T follicular helper cell (primary cell): Measurements from ENCODE around the gene USP9X.
A peak's percentile ranks its signal among the peaks of the same experiment; 100 is the strongest.
"Not testable (repeated sequence)": the region's sequence is repeated elsewhere in the genome, so short reads cannot be mapped to it uniquely, and the experiment has no call there.

Experiments used
- DNase-seq: peaks from one replicate; pipeline ENCODE4 v3.0.0-alpha.2; 2020; ENCODE audit warnings: low read depth

Gene USP9X

GRCh38 chrX:41198410-41198809 is 113.2 kb downstream of the USP9X start:
- no peak for DNase-seq

DNA sequence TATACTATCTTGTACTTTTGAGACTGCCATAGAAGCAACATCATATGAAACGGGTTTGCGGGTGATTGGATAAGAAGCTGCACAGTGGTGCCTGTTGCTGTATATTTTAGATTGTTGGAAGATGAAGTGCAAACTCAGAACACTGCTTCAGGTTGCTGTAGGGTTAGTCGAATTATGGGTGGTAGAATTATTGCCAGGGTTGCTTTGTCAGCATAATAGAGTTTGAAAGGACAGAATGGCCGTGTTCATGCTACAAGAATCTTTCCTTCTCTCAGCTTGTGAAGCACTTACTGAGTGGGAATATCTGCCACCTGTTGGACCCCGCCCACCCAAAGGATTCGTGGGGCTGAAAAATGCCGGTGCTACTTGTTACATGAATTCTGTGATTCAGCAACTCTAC is 115.5 kb downstream of the USP9X start:
- DNase-seq: no peak

DNA sequence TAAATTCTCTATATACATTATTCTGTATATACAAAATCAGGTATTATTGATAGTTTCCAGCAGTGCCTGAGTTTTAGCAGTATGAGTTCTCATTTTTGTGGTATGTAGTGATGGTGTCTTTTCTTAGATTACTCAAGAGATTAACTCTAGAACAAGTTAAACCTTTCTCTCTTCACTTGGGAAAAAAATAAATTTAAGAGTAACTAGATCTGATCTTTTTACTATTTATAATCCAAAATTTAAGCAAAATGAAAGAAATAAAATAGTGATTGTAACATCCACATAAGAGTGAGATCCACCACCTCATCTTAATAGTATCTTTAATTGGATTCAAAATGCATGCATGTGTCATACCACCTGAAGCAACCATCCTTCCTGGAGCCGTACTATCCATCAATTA is 124.6 kb downstream of the USP9X start:
- no peak for DNase-seq

DNA sequence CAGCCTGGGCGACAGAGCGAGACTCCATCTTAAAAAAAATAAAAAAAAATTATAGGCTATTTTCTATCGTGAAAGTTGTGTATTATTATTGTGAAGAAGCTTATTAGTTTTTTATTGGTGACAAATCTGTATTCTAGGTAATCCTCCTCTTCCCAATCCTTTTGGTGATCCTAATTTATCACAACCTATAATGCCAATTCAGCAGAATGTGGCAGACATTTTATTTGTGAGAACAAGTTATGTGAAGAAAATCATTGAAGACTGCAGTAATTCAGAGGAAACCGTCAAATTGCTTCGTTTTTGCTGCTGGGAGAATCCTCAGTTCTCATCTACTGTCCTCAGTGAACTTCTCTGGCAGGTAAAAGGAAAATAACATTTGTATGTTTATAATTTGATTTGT is 139.4 kb downstream of the USP9X start:
- no peak for DNase-seq

DNA sequence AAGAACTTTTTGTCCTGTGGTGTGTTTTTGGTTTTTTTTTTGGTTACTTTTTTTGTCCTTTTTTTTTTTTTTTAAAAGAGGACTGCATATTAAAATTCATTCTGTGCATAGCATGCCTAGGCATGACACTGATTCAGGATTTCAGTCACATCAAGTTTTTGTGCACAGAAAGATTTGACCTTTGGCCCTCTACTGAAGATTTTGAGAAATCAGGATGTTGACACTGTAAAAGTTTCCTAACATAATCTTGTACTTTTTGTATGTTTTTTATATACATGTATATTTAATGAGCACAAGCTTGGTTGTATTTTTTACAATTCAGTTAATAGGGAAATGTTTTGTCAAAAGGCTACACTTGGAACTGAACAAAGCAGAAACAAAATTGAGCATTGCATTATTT is 148.7 kb downstream of the USP9X start:
- no peak for DNase-seq

- DNase-seq: not testable (repeated sequence)
Measured at GRCh38 chrX:41234471-41234870, 149.2 kb downstream of the USP9X start.

GRCh38 chrX:41234962-41235361 is 149.7 kb downstream of the USP9X start:
- DNase-seq: no peak

GRCh38 chrX:41236629-41237028 is 151.4 kb downstream of the USP9X start:
- DNase-seq: no peak

DNA sequence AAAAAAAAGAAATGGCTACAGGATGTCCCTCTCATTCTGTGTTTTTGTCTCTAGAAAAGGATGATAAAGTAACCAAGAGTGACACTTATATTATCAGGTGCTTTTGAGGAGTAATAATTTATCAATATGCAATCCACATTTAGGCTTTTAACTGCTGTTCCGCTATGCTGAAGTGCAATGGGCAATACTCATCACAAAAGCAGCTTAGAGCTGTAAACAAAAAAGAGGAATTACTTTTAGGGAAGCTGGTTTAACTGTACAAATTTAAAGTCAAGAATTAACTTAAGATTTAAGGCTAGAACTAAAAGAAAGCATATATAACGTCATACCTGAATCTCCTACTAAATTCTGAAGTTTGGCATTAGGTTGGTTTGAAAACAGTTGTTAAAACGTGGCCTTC is 155.3 kb downstream of the USP9X start:
- DNase-seq: no peak

GRCh38 chrX:41241962-41242361 is 156.7 kb downstream of the USP9X start:
- DNase-seq: no peak

DNA sequence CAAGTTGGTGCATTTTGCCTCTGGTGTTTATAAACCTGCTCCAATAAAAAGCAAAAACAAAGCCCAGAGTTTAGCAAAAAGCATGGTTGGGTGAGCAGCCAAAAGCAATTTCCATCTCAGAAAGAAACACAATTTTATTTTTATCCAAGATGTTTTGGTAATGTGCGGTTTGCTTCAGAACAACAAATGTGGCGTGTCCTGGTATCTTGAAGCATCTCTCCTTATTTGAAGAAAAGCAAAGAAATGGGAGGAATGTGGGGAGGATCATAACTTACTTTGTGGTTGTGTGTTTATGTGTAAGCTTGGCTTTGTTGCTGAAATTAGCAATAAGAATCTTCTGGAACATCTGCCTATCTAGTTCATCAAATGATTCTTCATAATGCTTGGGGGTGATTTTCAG is 160.4 kb downstream of the USP9X start:
- no peak for DNase-seq

GRCh38 chrX:41250867-41251266 is 165.6 kb downstream of the USP9X start:
- DNase-seq: no peak

DNA sequence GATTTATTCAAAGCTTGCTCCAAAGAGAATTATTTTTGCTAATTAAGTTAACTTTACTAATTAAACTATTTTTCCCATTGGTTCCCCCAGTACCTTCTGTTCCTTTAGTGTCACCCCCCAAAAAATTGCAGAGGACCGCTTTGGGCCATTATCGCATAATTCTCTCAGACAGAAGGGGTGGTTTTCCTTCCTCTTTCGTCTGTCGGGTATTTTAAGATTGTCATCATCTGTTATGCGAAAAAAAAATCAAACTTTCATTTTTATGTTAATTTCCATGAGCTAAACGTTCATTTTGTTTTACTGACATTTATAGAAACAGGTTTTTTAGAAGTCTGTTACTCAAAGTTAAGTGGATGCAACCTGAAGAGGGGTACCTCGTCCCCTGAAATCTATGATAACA is 172.6 kb downstream of the USP9X start:
- DNase-seq: no peak

DNA sequence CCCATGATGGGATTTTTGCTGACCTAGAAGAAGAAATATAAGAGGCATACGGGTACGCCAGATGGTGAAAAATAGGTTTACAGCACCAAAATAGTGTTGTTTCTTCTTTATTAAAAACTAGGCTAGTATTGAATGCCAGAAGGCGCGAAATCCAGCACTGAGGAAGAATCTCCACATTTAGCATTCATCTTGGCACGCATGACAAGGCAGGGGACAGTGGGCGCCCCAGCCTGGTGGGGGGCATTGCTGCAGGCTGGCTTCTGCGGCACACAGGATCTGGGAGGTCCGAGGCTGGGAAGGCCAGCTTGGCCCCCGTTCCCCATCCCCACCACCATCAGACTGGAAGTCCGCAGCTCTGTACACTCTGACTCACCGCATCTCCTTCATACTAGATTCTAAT is 173.0 kb downstream of the USP9X start:
- DNase-seq: no peak

DNA sequence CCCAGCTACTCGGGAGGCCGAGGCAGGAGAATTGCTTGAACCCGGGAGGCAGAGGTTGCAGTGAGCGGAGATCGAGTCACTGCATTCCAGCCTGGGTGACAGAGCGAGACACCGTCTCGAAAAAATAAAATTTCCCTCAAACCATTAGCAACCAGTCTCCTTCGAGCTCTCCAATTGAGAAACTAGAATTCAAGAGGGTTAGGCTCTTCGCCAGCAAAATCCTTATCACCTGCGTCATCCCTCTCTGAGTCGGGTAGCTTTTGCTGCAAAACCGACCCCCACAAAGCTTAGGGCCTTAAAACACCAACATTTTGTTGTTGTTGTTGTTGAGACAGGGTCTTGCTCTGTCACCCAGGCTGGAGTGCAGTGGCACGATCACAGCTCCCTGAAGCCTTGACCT is 173.6 kb downstream of the USP9X start:
- no peak for DNase-seq

DNA sequence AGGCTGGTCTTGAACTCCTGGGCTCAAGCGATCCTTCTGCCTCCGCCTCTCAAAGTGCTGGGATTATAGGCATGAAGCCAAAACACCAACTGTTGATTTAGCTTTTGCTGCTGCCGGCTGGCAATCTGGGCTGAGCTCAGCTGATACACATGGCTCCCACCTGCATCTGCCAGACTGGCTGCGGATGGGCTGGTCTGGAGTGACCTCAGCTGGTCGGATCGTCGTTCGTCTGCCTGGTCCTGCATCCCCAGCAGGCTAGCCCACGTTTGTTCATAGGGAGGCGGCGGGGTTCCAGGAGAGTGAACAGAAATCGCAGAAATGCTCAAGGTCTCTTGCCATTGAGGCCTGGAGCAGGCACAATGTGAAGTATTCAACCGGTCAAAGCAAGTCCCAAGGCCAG is 174.3 kb downstream of the USP9X start:
- no peak for DNase-seq

DNA sequence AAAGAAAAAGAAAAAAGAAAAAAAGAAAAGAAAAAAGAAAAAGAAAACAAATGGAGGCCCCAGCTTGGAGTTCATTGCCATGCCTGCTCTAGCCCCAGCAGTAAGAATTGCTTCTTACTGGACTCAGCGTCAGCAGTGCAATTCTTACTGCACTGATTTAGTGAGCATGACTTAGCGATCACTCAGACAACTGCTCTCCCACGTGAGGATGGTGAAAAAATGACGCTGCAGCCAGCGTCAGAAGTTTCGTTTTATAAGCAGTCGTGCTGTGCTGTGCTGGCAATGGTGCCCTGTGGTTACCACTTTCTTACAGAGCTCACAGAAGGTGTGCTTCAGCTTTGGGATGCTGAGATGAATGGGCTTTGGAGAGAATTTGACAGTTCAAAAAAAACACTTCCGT is 180.4 kb downstream of the USP9X start:
- peak; percentile 21 for DNase-seq

DNA sequence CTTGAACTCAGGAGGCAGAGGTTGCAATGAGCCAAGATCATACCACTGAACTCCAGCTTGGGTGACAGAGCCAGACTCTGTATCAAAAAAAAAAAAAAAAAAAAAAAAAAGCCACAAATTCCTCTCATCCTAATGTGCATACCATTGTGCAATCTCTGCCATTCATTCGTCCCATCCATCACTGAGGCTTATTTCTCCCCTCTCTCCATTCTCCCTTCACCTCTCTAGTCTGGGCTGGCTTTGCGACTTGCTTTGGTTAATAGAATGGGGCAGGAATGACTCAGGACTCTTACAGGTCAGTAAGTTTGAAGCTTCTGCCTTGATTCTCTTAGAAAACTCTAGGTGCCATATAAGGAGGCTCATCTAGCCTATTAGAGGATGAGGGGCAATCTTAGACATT is 188.4 kb downstream of the USP9X start:
- no peak for DNase-seq

DNA sequence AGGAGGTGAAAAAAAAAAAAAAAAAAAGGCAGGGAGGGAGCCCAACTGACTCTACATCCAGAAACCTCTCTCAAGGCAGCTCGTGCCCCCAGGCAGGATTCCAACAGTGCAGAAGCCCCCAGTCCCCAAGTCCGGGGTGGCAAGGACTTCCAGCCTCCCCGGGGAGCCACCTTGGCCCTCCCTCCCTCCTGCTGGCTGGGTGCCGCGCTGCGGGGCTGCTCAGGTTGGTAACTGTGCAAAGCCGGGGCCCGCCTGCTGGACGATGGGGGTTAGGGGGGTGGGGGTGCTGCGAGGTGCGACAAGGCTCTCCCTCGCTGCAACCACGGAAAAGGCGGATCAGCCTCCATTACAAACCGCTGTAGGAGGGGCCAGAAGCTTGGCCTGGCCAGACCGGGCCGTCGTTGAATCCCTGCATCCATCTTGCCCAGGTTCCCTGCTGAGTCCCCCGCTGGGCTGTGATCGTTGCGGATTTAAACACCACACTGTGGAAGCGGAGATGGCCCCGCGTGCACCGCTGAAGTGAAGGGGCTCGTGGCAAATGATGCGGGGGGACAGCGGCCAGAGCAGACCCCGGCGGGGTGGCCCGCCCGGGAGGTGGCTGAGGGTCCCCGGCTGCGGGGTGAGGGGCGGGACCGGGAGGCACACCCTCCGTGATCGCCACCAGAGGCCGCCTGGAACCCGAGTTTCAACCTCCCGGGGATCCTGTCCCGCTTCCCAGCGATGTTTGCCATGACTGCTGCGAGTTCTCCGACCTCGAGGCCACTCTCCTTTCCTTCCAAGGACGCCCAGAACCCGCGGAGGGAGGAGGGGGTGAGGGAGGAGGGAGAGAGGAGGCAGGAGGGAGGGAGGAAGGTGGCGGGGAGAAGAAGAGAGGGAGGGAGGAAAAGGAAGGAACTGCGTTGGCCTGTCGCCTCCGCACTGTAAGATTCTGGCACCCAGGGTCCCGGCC is 190.7 kb downstream of the USP9X start:
- DNase-seq: peak; percentile 33

DNA sequence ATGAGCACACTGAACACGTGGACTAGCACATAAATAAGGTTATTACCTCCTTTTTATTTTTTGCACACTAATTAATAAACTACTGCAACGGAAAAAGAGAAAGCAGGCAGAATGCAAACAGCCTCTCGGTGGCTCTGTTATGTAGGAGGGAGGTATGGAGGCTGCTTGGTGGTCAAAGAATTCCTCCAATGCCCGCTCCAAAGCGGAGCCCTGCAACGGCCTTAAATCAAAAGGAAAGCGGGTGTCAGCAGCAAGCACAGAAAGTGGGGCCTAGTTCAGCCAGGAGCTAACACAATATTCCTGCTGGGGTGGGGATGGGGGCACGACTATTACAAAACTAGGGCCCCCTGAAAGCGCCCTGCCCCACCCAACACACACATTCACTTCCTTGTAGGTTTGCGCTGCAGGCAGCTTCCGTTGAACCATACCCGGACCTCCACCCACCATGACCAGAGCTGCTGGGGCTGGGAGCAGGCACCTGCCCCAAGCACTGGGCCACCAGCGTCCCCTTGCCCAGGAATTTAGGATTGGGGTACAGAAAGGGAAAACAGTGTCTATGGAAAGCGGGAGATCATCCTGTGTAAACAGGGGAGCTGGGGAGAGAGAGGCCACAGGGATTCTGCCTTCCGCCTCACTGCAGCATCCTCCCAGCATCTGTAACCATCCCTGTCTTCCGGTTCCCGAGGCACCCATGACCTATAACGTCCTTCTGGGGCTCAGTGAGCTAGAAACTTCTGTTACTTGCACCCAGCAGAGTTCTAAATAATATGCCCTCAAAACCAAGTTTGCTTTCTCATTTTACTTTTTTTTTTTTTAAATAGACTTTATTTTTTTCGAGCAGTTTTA is 191.6 kb downstream of the USP9X start:
- no peak for DNase-seq

- not testable (repeated sequence) for DNase-seq
Measured at GRCh38 chrX:41282307-41282706, 197.1 kb downstream of the USP9X start.

DNA sequence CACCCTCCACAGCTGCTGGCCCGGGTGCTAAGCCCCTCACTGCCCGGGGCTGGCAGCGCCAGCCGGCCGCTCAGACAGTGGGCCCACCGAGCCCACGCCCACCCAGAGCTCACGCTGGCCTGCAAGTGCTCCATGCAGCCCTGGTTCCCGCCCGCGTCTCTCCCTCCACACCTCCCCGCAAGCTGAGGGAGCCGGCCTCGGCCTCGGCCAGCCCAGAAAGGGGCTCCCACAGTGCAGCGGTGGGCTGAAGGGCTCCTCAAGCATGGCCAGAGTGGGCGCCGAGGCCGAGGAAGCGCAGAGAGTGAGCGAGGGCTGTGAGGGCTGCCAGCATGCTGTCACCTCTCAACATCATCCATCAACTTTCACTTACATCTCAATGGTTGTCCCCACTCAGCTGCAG is 200.7 kb downstream of the USP9X start:
- DNase-seq: not testable (repeated sequence)
